PC-9 (cell line): ENCODE measurements around the gene MTUS2. TPM values are rescaled to one million over a fixed set of nuclear protein-coding genes. Genes with fewer than 3 reads are reported as not detected.

Source experiments
- BruUV-seq: library from RNA; stranded (reverse); fragments of 400-500 nt; replicated peaks from 2 replicates; lab custom pipeline; 2021; lab: Mats Ljungman, UMichigan
- CTCF ChIA-PET: fragments of 300-600 bp; sonication (Branson Sonifier 250); formaldehyde crosslinking; loops from one replicate; lab custom pipeline; 2022; ENCODE audit warnings: antibody characterized with exemption; lab: Charles Lee
- POLR2A ChIA-PET: fragments of 300-600 bp; sonication (Branson Sonifier 250); formaldehyde crosslinking; loops from one replicate; lab custom pipeline; 2022; ENCODE audit warnings: antibody characterized with exemption; ENCODE audit not compliant: unreplicated experiment; lab: Charles Lee
- DNase-seq, 2 experiments: peaks; one replicate each; pipeline versions ENCODE4 v3.0.0 to v3.0.0-alpha.2; 2015 to 2022; ENCODE audit warnings: mixed read lengths in 1 of 2
- H2AFZ ChIP-seq: fragments of 200-600 bp; sonication (generic); 2 replicates; pipeline ENCODE4 v1.8.1; 2017; ENCODE audit warnings: antibody characterized with exemption
- H3F3A ChIP-seq: fragments of 200-600 bp; sonication (generic); 2 replicates; pipeline ENCODE4 v1.8.1; 2017; ENCODE audit warnings: antibody characterized with exemption, mild to moderate bottlenecking, low read depth; ENCODE audit not compliant: insufficient read depth
- H3K27ac ChIP-seq: fragments of 200-600 bp; sonication (generic); 2 replicates; pipeline ENCODE4 v1.6.1; 2016; ENCODE audit warnings: mixed run types
- H3K27me3 ChIP-seq: fragments of 200-600 bp; sonication (generic); 2 replicates; pipeline ENCODE4 v1.6.1; 2016; ENCODE audit warnings: low read depth, mixed run types; ENCODE audit not compliant: insufficient read depth
- H3K36me3 ChIP-seq: fragments of 200-600 bp; sonication (generic); 2 replicates; pipeline ENCODE4 v1.6.1; 2016; ENCODE audit warnings: low read depth, mixed run types
- H3K4me1 ChIP-seq: fragments of 200-600 bp; sonication (generic); replicated peaks from 2 replicates; pipeline ENCODE4 v1.6.1; 2016; ENCODE audit warnings: mixed run types; ENCODE audit not compliant: insufficient read depth
- H3K4me2 ChIP-seq: fragments of 200-600 bp; sonication (generic); 2 replicates; pipeline ENCODE4 v1.6.1; 2017; ENCODE audit warnings: mixed run types
- H3K4me3 ChIP-seq: fragments of 200-600 bp; sonication (generic); 2 replicates; pipeline ENCODE4 v1.6.1; 2016; ENCODE audit warnings: mixed run types
- H3K79me2 ChIP-seq: fragments of 200-600 bp; sonication (generic); 2 replicates; pipeline ENCODE4 v1.6.1; 2017; ENCODE audit warnings: low read depth, mixed run types
- H3K9me2 ChIP-seq: fragments of 200-600 bp; sonication (generic); 2 replicates; pipeline ENCODE4 v1.8.1; 2017; ENCODE audit warnings: mild to moderate bottlenecking; ENCODE audit not compliant: insufficient read depth
- H3K9me3 ChIP-seq: fragments of 200-600 bp; sonication (generic); 2 replicates; pipeline ENCODE4 v1.8.1; 2016; ENCODE audit warnings: low read depth; ENCODE audit not compliant: insufficient read depth
- H4K20me1 ChIP-seq: fragments of 200-600 bp; sonication (generic); 2 replicates; pipeline ENCODE4 v1.8.1; 2017; ENCODE audit not compliant: insufficient read depth
- EZH2 ChIP-seq: fragments of 200-600 bp; sonication (generic); IDR thresholded peaks from 2 replicates; pipeline ENCODE4 v1.8.0; 2017; ENCODE audit warnings: antibody characterized with exemption, low read depth
- intact Hi-C: fragments of 100-400 bp; cut with micrococcal nuclease; formaldehyde crosslinking; loops from one replicate; pipeline ENCODE4 v1.10.0; 2022; ENCODE audit not compliant: unreplicated experiment
- total RNA-seq: library from RNA; stranded (reverse); gene quantifications from 2 replicates; pipeline ENCODE4 v1.2.3, GENCODE V29; 2021
- TF ChIP-seq, protein P1 (sequence below): fragments of 200-600 bp; sonication (generic); conservative IDR thresholded peaks from 2 replicates; pipeline ENCODE4 v1.6.1; 2017; ENCODE audit warnings: mixed run types, antibody characterized with exemption, mild to moderate bottlenecking, moderate library complexity

The MTUS2 gene
- total RNA-seq, 1 experiment from 2014 or later = not detected

DNA sequence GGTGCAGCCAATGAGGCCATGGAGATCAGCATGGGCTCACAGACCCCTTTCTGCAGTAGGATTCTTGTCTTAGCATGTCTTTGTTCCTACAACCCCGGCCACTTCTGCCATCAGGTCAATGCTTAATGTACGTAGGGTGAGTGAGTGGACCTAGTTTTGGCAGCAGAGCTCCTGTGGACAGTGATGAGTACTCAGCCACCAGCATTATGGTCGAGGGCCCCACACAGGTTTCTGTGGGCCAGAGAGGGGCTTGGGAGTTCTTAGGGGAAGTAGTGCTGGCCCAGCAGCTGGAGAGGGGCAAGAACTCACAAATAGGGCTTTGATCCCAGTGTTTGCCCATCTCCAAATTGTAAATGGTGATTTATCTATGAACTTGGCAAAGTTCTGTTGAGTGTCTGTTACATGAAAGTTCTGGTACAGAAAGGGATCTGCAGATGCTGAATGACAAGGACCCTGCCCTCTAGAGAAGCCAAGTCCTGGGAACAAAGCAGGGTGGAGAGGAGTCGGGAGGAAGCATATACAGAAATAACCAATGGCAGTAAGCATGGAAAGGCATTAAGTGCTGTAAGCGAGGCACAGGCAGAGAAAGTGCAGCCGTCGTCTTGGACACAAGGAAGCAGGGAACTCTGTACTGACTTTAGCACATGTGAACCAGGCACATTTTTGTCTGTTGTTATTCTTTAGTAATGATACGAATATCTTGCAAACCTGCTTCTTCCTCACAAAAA is 185.1 kb downstream of the MTUS2 start:
- DNase-seq = no peak
- Histone ChIP-seq H3K27me3 (peaks cover 21% of the 10 kb centered on the region), H3K4me1 (no peaks in the 10 kb centered on the region), H3K9me3 (no peaks in the 10 kb centered on the region), H2AFZ (no peak overlapping the region), H3K36me3 (no peaks in the 10 kb centered on the region), H3K27ac (no peak overlapping the region), H4K20me1 (no peaks in the 10 kb centered on the region), H3K4me3 (no peak overlapping the region), H3K79me2 (no peaks in the 10 kb centered on the region), H3K4me2 (no peak overlapping the region), H3K9me2 (no peaks in the 10 kb centered on the region), H3F3A (no peaks in the 10 kb centered on the region)
- TF ChIP-seq, protein P1, sequence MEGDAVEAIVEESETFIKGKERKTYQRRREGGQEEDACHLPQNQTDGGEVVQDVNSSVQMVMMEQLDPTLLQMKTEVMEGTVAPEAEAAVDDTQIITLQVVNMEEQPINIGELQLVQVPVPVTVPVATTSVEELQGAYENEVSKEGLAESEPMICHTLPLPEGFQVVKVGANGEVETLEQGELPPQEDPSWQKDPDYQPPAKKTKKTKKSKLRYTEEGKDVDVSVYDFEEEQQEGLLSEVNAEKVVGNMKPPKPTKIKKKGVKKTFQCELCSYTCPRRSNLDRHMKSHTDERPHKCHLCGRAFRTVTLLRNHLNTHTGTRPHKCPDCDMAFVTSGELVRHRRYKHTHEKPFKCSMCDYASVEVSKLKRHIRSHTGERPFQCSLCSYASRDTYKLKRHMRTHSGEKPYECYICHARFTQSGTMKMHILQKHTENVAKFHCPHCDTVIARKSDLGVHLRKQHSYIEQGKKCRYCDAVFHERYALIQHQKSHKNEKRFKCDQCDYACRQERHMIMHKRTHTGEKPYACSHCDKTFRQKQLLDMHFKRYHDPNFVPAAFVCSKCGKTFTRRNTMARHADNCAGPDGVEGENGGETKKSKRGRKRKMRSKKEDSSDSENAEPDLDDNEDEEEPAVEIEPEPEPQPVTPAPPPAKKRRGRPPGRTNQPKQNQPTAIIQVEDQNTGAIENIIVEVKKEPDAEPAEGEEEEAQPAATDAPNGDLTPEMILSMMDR = no peak
- no peak for TF ChIP-seq EZH2
- CTCF ChIA-PET = no interaction called here
- intact Hi-C loops = no loop called here
- POLR2A ChIA-PET = no interaction called here
- BruUV-seq = no TSS peak

DNA sequence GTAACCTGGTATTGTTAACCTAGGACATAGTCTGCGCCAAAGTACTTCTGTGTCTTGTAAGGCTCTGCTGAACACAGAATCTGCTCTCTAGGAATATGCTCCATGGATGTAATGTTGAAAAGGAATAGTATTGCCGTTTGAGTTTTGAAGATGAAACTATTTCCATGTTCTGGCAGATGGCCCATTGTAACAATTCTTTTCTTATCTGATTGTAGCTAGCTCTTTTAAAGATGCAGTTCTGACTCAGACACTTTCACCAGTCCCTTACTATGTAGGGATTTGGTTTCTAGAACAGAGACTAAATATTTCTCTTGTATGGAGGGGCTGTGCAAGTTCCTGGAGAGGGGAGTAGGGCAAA is 185.6 kb downstream of the MTUS2 start:
- Histone ChIP-seq H3K9me2 (no peaks in the 10 kb centered on the region), H4K20me1 (no peaks in the 10 kb centered on the region), H3K4me3 (no peak overlapping the region), H3K9me3 (no peaks in the 10 kb centered on the region), H3K27me3 (peaks cover 27% of the 10 kb centered on the region), H3K36me3 (no peaks in the 10 kb centered on the region), H3K27ac (no peak overlapping the region), H2AFZ (no peak overlapping the region), H3K4me2 (no peak overlapping the region), H3F3A (no peaks in the 10 kb centered on the region), H3K79me2 (no peaks in the 10 kb centered on the region), H3K4me1 (no peaks in the 10 kb centered on the region)
- intact Hi-C loops = no loop called here
- no peak for TF ChIP-seq EZH2
- TF ChIP-seq, protein P1 = no peak
- no TSS peak for BruUV-seq
- no peak for DNase-seq
- POLR2A ChIA-PET = no interaction called here
- CTCF ChIA-PET = no interaction called here

DNA sequence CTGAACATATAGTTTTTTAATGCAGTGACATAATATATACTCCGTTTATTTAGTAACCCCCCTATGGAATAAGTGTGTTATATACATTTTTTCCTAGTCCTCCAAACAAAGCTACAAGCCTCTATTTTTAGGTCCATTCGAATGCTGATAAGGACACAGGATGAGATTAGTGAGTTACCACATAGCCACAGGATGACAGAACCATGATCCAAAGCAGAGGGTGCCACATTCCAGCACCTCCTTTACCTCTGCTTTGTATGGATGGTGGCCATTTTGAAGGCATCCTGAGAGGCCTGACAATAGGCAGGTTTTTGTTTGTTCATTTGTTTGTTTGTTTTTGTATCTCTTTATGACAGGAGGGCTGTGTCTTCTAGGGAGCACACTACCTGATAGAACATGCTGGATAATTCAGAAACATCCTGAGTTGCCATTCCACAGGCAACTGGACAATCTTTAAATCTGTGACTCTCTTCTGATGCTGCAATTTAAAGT is 186.3 kb downstream of the MTUS2 start:
- no peaks in the 10 kb centered on the region for H3K9me3 ChIP-seq
- no peaks in the 10 kb centered on the region for H3F3A ChIP-seq
- H3K27me3 ChIP-seq = peaks cover 32% of the 10 kb centered on the region
- no peak overlapping the region for H3K4me3 ChIP-seq
- BruUV-seq = no TSS peak
- CTCF ChIA-PET = no interaction called here
- intact Hi-C loops = no loop called here
- H2AFZ ChIP-seq = no peak overlapping the region
- DNase-seq = no peak
- H3K79me2 ChIP-seq = no peaks in the 10 kb centered on the region
- H4K20me1 ChIP-seq = no peaks in the 10 kb centered on the region
- H3K4me1 ChIP-seq = no peaks in the 10 kb centered on the region
- POLR2A ChIA-PET = no interaction called here
- no peaks in the 10 kb centered on the region for H3K36me3 ChIP-seq
- no peak overlapping the region for H3K4me2 ChIP-seq
- no peak overlapping the region for H3K27ac ChIP-seq
- H3K9me2 ChIP-seq = no peaks in the 10 kb centered on the region
- no peak for TF ChIP-seq EZH2
- TF ChIP-seq, protein P1 = no peak
